Nephron progenitor cell (in vitro differentiated cells): Measurements from ENCODE around the gene DAG1.

Experiments
- DNase-seq: peaks from one replicate; pipeline ENCODE4 v3.0.0; 2021
- H3K27ac Mint-ChIP-seq: 2 replicates; pipeline ENCODE4 v1.8.0; 2021; ENCODE audit warnings: mild to moderate bottlenecking, moderate library complexity, mixed read lengths
- H3K27me3 Mint-ChIP-seq: 2 replicates; pipeline ENCODE4 v1.8.0; 2021; ENCODE audit warnings: mild to moderate bottlenecking, low read depth, mixed read lengths; ENCODE audit not compliant: poor library complexity
- H3K36me3 Mint-ChIP-seq: 2 replicates; pipeline ENCODE4 v1.8.0; 2021; ENCODE audit warnings: low read depth, mixed read lengths
- H3K4me1 Mint-ChIP-seq: 2 replicates; pipeline ENCODE4 v1.8.0; 2021; ENCODE audit warnings: mixed read lengths
- H3K4me3 Mint-ChIP-seq: 2 replicates; pipeline ENCODE4 v1.8.0; 2021; ENCODE audit warnings: mild to moderate bottlenecking, moderate library complexity, mixed read lengths
- H3K9me3 Mint-ChIP-seq: 2 replicates; pipeline ENCODE4 v1.8.0; 2021; ENCODE audit warnings: mild to moderate bottlenecking, moderate library complexity, mixed read lengths
- TF ChIP-seq, protein P1 (sequence below): fragments of 200-600 bp; sonication (generic); IDR thresholded peaks from 2 replicates; pipeline ENCODE4 v1.5.0; 2021; ENCODE audit warnings: antibody characterized with exemption

Gene DAG1

DNA sequence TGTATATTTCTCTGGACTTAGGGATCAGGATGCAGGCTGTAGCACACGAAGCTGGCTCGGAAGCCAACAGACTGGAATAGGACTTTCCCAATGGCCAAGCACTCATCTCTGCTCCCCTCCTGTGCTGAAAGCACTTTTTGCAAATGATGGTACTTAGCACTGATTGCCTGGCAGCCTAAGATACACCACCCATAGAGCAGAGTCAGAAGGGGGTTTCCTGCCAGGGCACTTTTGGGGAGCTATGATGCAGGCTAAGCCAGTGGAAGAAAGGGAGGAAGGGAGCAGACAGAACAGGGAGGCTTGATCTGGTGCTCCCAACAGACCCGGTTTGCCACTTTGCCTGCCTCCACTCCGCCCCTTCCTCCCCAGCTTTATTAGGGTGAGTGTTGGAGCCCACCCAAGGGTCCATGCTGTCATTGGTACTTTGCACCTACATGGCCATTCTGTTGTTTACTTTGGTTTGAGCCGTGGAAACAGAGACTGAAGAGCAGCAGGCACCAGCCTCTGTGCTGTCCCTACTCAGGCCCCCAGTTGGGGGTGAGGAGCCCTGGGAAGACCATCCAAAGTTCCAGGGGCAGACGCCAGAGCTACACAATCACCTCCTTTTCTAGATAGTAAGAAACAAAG lies 100.1 kb downstream of the DAG1 start:
- TF ChIP-seq, protein P1, sequence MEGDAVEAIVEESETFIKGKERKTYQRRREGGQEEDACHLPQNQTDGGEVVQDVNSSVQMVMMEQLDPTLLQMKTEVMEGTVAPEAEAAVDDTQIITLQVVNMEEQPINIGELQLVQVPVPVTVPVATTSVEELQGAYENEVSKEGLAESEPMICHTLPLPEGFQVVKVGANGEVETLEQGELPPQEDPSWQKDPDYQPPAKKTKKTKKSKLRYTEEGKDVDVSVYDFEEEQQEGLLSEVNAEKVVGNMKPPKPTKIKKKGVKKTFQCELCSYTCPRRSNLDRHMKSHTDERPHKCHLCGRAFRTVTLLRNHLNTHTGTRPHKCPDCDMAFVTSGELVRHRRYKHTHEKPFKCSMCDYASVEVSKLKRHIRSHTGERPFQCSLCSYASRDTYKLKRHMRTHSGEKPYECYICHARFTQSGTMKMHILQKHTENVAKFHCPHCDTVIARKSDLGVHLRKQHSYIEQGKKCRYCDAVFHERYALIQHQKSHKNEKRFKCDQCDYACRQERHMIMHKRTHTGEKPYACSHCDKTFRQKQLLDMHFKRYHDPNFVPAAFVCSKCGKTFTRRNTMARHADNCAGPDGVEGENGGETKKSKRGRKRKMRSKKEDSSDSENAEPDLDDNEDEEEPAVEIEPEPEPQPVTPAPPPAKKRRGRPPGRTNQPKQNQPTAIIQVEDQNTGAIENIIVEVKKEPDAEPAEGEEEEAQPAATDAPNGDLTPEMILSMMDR: no peak
- H3K27ac Mint-ChIP-seq: no peak overlapping the region
- H3K4me1 Mint-ChIP-seq: no peaks in the 10 kb centered on the region
- H3K4me3 Mint-ChIP-seq: no peak overlapping the region
- no peaks in the 10 kb centered on the region for H3K9me3 Mint-ChIP-seq
- H3K36me3 Mint-ChIP-seq: no peaks in the 10 kb centered on the region
- DNase-seq: no peak
- H3K27me3 Mint-ChIP-seq: peaks cover 16% of the 10 kb centered on the region

DNA sequence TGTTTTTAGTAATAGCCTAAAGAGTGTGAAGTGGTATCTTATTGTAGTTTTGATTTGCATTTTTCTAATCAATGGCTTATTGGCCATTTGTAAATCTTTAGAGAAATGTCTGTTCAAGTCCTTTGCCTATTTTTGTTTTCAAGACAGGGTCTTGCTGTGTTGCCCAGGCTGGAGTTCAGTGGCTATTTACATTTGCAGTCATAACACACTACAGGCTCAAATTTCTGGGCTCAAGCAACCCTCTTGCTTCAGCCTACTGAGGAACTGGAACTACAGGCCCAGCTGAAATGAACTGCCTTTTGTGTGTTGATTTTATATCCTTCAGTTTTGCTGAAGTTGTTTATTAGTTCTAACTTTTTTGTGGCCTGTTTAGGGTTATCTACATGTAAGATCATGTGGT lies 112.1 kb downstream of the DAG1 start:
- Mint-ChIP-seq H3K27ac (no peak overlapping the region), H3K9me3 (peaks cover 8% of the 10 kb centered on the region), H3K36me3 (no peaks in the 10 kb centered on the region)

More for the DNA sequence above, 112.1 kb downstream of the DAG1 start:
- no peak for DNase-seq
- Mint-ChIP-seq H3K27me3 (peaks cover 21% of the 10 kb centered on the region), H3K4me3 (no peak overlapping the region), H3K4me1 (no peaks in the 10 kb centered on the region)
- TF ChIP-seq, protein P1: no peak
